Vagina (tissue), 2 donors: Measurements from ENCODE around the gene PXYLP1.

ENCODE experiments used
- CTCF ChIP-seq, 3 experiments: fragments of 450-650 bp in 2 of 3; fragments of 200-600 bp in 1 of 3; sonication (generic) in 1 of 3; IDR thresholded peaks; one replicate each; pipeline ENCODE4 v1.5.1; 2017 to 2019; ENCODE audit warnings: antibody characterized with exemption in 3 of 3, mild to moderate bottlenecking in 2 of 3, moderate library complexity in 2 of 3
- POLR2A ChIP-seq, 2 donors: fragments of 450-650 bp; IDR thresholded peaks; one replicate each; pipeline ENCODE4 v1.6.1; 2017; ENCODE audit warnings: antibody characterized with exemption in 2 of 2, mild to moderate bottlenecking in 2 of 2, moderate library complexity in 2 of 2
- POLR2AphosphoS5 ChIP-seq, 2 donors: sonication (generic); formaldehyde crosslinking; IDR thresholded peaks; one replicate each; pipeline ENCODE4 v1.9.0; 2017; ENCODE audit warnings: antibody characterized with exemption in 2 of 2, mild to moderate bottlenecking in 2 of 2, low read depth in 1 of 2; ENCODE audit not compliant: insufficient read depth in 1 of 2

GRCh38 chr3:141246958-141247301 is 15.3 kb downstream of the PXYLP1 start:
- TF ChIP-seq POLR2A (IDR thresholded peaks at IDR 0.05) (no peak), CTCF (IDR thresholded peaks at IDR 0.05) (no peak), POLR2AphosphoS5 (IDR thresholded peaks at IDR 0.05; ENCODE audit: insufficient read depth in 1 of 2, low read depth in 1 of 2) (no peak)
